Kidney tubule cell (primary cell): ENCODE data around the gene FKBP5.
"Not testable (repeated sequence)": the region's sequence is repeated elsewhere in the genome, so short reads cannot be mapped to it uniquely, and the experiment has no call there.

Experiments used
- DNase-seq: peaks from one replicate; pipeline ENCODE4 v3.0.0-alpha.2; 2018; ENCODE audit warnings: low spot score

Gene FKBP5

DNA sequence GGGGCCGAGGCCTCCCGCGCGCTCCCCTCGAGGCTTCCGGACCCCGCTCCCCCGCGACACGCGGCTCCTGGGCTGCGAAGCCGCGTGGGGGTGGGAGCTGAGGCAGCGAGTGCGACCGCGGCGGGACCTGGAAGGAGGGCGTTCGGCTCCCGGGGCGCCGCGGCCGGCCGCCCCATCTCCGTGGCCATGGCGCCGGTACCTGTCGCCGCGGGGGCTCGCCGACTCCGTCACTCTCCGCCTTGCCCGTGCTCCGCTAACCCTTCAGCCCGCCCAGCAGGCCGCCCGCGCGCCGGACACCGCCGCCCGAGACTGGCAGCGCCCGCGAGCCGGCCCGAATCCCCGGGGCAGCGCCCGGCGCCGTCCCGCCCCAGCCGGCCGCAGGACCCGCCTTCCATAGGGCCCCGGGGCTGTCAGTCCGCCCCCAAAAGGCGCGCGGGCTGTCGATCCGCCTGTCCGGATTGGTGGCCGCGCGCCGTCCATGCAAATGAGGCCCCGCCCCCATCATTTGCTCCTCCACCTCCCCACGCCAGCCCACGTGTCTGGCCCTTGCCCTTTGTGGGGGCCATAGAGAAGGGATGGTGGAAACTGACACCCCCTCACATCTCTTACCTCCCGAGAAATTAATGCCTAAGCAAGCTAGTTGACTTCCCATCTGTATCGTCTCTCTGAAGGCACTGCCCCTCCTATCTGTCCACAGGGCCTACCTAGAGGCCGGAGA lies at the start of gene FKBP5:
TSS of gene FKBP5 (minus strand) at position 311 of the 718 bp plus-strand sequence. CDS start 46,091 bp downstream, outside the sequence.
- peak; percentile 89 for DNase-seq

DNA sequence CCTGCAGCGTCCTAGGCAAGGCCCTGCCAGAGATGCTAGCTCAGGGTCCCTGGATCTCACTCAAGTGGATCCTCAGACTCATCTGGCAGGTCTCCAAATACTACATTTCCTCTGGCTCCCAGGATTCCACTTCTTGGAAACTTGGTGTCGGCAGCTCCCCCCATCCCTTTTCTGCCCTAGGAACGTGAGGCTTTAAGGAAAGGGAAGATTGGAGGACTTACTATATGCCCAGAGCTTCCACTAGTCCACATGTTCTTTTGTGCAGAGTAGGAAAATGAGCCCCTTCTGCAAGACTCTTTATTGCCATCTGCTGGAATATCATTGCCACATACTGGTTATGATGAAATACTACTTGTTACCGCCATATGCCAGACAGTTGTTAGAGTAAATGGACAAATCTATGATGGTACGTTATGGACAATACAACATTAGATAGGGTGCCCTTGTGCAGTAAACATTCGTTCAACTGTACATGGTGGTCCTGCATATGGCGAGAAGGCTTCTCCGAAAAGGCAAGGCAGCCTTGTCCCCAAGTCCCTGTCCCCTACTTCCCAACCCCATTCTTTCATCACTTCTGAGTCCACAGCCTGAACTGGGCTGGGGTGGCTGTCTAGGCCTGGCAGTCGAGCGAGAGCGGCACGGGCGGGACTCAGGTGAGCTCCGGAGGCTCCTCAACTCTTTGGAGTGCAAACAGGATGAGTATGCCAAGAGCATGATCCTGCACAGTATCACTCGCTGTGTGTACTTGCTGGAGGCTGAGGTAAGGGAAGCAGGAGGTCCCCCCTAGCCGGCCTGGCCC lies 48.9 kb upstream of the FKBP5 start:
- peak; percentile 75 for DNase-seq

- DNase-seq = no peak
Measured at GRCh38 chr6:35736982-35737412, 48.3 kb upstream of the FKBP5 start, which contains the start of gene ARMC12. Gene ARMC12 (plus strand): TSS chr6:35737032. CDS start chr6:35737109, 77 bp downstream.

GRCh38 chr6:35736253-35736894 lies 47.7 kb upstream of the FKBP5 start:
- DNase-seq = peak; percentile 57

DNA sequence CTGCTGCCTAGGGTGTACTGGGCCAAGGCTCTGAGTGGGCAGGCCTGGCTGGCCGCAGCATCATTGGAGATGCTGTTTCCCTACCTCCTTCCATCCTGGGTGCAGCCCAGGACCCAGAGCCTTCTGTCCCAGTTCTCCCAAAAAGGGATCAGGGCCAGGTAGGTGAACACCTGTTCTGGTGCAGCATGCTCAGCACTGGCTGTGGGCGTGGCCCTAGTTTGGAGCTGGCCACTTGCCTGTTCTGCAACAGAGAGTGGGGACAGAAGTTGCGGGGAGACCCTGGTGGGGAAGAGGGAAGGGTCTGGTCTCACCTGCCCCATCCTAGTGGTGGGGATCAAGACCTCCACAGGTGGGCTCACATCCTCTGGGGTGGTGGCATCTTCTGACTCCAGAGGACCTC lies 46.7 kb upstream of the FKBP5 start:
- no peak for DNase-seq

DNA sequence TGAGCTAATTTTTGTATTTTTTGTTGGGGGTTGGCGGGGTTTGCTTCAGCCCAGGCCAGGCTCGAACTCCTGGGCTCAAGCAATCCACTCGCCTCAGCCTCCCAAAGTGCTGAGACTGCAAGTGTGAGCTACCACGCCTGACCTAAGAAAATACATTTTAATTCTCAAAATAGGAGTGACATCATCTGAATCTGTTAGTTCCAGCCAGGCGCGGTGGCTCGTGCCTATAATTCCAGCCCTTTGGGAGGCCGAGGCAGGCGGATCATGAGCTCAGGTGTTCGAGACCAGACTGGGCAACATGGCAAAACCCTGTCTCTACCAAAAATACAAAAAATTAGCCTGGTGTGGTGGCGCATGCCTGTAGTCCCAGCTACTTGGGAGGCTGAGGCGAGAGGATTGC lies 45.6 kb upstream of the FKBP5 start:
- DNase-seq = not testable (repeated sequence)

- no peak for DNase-seq
Measured at GRCh38 chr6:35733633-35734032, 44.9 kb upstream of the FKBP5 start.

- DNase-seq = peak; percentile 76
Measured at GRCh38 chr6:35731736-35732532, 43.2 kb upstream of the FKBP5 start.

- DNase-seq = peak; percentile 63
Measured at GRCh38 chr6:35731414-35731735, 42.7 kb upstream of the FKBP5 start.

- DNase-seq = no peak
Measured at GRCh38 chr6:35730745-35731413, 42.2 kb upstream of the FKBP5 start.

DNA sequence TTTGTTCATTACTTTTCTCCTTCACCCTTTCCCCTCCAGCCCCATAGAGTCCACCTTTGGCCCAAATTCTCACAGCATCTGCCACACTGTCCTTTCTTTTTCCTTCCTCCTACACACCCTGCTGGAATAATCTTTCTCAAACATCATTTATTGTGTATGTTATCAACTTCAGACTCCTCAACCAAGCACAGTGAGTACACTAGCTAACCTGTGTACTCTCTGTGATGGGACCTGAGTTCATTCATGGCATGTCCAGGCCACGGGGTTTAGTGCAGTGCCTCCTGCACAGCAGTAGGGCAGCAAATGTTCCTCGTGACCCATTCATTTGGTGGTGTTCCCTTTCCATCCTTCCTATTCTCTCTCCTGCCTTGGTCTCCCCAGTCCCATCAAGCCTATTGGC lies 41.0 kb upstream of the FKBP5 start:
- DNase-seq = no peak

GRCh38 chr6:35728683-35729678 lies 40.3 kb upstream of the FKBP5 start:
- no peak for DNase-seq

DNA sequence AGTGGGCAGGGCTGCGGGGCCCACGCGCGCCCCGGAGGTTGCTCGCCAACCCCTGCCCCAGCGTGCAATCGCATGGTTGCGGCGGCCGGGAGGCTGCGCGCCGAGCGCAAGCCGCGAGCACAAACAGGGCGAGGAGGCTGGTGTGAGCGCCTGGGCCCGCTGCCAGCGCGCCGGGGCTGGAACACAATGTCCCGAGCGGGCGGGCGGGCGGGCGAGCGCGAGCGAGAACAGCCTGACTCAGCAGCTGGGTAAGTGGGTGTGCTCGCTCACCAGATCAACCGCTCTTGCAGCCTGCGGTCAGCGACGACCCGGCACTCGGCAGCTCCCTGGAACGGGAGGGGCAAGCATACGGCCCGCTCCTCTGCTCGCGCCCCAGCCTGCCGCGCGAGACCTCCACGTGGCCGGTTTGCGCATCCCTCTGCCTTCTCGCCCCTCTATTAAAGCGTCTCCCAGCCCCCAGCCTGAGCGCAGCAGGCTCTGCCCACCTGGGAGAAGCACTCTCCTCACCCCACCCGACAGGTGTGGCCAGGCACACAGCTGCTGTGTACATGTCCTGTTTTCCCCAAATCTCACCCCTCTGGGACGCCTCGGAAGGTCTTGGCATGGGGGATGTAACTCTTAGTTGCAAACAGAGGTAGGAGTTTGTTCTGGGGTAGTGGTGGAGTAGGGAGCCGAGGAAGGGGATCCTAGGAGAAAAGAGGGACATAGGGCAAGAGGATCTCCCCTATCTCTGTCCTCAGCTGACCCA lies 39.4 kb upstream of the FKBP5 start:
- DNase-seq = peak; percentile 93

- DNase-seq = peak; percentile 43
Measured at GRCh38 chr6:35727231-35727934, 38.7 kb upstream of the FKBP5 start.

GRCh38 chr6:35725721-35726438 lies 37.2 kb upstream of the FKBP5 start:
- DNase-seq = peak; percentile 8

GRCh38 chr6:35725081-35725708 lies 36.5 kb upstream of the FKBP5 start:
- no peak for DNase-seq

- no peak for DNase-seq
Measured at GRCh38 chr6:35724471-35724870, 35.8 kb upstream of the FKBP5 start.

GRCh38 chr6:35724059-35724458 lies 35.3 kb upstream of the FKBP5 start:
- DNase-seq = no peak
